Suppressor macrophage treated with lipopolysaccharide for 4 hours (primary cell): ENCODE results near the gene KIF15.
"Not testable (repeated sequence)": the region's sequence is repeated elsewhere in the genome, so short reads cannot be mapped to it uniquely, and the experiment has no call there.

Experiments used
- DNase-seq: peaks from one replicate; pipeline ENCODE4 v3.0.0-alpha.2; 2020

The KIF15 gene

DNA sequence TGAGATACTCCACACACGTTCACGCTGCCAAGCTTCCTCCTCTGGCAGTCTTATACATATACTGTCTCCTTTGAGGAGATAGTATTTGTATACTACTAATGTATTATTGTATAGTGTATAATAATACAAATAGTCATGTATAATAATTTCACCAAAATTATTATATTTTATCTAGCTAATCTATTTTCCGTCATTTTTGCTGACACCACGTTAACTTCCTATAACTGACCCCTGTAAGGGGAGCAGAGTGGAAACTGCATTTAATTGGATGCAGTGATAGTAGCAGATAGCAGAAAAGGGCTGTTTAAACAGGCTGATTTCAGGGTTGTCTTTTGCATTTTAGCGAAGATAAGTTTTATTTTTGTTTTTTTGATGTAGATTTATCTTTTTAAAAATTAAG is 69.6 kb downstream of the KIF15 start:
- DNase-seq, result no peak

DNA sequence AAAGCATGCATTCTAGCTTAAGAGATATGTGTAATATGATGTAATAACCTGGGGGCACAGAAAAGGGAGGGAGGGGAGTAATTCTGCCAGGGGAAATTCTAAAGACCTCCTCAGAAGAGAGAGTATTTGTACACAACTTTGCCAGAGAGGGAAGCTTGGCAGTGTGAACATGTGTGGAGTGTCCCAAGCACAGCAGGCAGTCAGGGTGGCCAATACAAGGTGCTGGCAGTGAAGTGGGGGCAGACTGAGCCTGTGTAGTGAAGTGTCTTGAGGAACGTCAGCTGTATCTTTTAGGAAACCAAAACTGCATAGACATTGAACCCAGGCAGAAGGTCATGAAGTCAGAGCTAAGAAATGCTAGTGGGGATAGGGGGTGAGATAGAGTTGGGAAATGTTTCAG is 70.4 kb downstream of the KIF15 start:
- no peak for DNase-seq

DNA sequence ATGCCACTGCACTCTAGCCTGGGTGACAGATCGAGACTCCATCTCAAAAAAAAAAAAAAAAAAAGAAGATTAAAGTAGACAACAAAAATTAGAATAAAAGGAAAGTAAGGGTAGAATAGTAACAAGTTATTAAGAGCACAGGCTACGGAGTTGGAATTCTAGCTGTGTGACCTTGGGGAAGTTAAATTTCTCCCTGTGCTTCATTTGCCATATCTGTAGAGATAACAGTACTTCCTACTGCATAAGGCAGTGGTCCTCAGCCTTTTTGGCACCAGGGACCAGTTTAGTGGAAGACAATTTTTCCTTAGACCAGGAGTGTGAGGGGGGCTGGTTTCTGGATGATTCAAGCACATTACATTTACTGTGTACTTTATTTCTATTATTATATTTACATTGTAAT is 71.4 kb downstream of the KIF15 start:
- DNase-seq, result no peak

GRCh38 chr3:44833394-44833793 is 71.8 kb downstream of the KIF15 start:
- no peak for DNase-seq

DNA sequence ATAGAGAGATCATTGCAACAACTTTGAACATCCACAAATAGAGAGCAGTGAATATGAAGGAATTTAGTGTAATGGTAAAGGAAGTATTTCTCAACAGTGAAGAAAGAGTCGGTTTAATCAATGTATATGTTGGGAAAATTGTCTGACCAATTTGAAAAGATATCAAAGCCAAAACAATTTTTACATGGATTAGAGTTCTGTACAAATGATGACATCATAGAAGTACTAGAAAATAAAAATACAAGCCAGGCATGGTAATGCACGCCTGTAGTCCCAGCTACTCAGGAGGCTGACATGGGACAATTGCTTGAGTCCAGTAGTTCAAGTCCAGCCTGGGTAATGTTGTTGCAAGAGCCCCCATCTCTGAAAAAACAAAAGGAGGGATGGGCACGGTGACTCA is 74.1 kb downstream of the KIF15 start:
- DNase-seq, result no peak

- DNase-seq, result no peak
Observed at GRCh38 chr3:44842376-44842775, 80.8 kb downstream of the KIF15 start.

GRCh38 chr3:44845528-44846520 is 84.2 kb downstream of the KIF15 start:
- no peak for DNase-seq

DNA sequence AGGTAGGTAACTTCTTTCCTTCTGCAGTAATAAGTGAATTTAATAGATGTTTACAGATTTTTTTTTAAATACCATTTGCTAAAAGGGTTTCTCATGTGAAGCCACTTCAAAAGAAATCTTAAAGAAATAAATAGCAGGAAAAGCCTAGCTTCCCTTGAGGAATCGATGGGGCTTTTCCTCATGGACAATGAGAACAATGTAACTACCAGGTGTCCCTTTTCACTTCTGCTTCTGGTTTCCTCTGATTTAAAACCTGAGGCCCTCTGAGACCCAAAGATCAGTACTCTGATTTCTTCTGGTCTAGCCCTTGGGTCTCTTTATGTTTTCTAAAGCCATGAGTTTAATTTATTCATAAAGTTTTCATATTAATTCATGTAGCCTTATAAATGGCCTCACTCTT is 87.0 kb downstream of the KIF15 start:
- no peak for DNase-seq

DNA sequence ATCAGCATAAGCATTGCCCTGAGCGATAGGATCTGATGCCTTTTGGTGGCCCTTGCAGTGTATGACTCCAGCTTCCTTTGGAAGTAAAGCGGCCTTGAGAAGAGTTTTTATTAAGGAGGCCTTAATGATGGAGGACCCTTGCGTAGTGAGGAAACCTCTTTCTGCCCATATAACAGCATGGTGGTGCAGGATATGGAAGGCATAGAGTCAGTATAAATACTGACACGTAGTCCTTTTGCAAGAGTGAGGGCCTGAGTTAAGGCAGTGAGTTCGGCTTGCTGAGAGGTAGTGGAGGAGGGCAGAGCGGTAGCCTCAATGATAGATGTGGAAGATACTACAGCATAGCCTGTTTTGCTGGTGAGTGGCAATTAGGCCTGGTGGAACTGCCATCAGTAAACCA is 95.1 kb downstream of the KIF15 start:
- DNase-seq, result not testable (repeated sequence)

DNA sequence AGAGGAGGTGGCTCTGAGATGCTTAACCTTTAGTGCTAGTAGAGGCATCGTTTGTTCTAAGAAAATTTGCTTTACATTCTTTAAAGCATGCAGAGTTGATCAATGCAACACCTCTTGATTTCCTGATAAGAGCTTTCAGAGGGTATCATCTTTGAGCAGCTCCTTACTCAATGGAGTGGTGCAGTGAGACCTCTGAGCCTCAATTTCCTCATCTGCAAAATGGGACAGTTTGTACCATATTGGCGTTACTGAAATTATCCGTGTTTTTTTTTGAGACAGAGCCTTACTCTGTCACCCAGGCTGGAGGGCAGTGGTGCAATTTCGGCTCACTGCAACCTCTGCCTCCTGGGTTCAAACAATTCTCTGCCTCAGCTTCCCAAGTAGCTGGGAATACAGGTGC is 98.5 kb downstream of the KIF15 start:
- no peak for DNase-seq

DNA sequence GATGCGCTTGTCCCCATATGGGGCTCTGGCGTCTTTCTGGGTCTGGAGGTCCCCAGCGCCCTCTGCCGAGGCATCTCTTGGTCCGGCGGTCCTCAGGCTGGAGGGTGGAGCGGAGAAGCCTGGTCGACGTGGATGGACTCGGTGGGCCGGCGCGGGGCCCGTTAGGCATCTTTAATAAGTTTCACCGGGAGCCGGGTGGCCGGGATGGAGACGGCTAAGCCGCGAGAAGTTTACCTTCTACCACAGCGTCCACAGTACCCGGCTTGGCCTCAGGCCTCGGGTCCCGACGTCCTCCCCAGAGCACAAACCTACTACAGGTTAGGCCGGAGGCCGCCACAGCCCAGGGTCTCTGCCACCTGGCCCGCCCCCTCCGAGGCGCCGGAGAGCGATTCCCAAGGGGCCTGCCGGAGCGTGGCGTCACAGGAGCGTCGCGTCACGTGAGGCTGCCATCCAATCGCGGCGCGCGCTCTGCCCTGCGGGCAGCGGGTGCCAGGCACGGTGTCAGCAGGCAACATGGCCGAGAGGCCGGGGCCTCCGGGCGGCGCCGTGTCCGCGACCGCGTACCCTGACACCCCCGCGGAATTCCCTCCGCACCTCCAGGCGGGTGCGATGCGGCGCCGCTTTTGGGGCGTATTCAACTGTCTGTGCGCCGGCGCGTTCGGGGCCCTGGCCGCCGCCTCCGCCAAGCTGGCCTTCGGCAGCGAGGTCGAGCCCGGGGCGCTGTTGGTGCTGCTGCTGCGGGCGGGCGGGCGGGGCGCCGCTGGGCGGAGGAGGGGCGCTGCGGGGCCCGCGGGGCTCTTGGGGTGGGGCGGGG is 100.0 kb downstream of the KIF15 start, which contains the start of gene TMEM42:
Gene TMEM42, plus strand, starts transcription at position 501 of the 814 bp plus-strand sequence. Its CDS starts 13 bp downstream, at position 514.
- peak; percentile 93 for DNase-seq

DNA sequence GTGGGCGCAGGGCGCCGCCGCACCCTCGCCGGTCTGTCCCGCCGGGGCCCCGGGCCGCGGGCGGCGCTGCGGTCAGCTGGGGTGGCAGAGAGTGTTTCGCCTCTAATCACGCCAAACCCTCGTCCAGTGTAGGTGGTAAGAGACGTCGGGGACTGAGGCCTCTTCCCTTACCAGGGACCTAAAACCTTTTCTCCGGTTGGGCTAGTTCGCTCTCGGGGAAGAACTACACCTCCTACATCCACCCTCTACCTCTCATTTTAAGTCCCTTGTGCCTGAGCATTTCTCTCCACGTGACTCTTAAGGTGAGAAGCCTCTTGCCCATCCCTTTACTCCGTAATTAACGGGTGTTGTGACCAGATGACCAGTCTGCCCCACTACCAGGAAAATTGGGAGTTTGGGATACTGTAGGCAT is 100.6 kb downstream of the KIF15 start:
- DNase-seq, result no peak

- no peak for DNase-seq
Observed at GRCh38 chr3:44865272-44866035, 103.9 kb downstream of the KIF15 start.

- no peak for DNase-seq
Observed at GRCh38 chr3:44867421-44868111, 106.0 kb downstream of the KIF15 start.

DNA sequence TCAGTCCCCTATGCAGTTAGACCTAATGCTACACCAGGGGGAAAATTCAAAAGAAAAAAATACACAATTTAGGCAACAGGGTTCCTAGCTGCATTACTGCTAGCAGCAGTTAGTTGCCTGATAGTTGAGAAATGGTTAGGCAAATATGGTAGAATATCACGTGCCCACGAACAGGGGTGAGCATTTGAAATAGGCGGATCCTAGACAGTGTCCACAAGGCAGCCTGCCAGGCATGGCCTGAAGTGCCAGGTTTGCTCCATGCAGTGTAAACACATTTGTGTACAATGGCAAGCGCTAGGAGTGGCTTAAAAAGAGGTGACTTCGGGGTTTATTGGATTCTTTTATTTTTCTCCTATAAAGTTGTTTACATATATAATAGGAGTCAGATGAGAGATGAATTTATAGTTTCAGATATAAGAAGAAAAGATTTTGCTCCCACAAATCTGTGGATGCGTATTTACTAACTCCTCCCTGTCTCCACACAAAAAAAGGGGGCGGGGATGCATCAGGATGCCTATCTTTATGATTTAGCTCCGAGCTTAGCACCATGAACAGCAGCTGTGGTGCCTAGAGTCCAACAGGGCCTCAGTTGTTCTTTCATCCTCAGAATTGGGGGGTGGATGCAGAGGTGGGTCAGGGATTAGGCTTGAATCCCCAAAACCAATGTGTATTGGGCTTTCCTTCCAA is 108.9 kb downstream of the KIF15 start:
- no peak for DNase-seq

GRCh38 chr3:44874308-44874707 is 112.7 kb downstream of the KIF15 start, which contains the start of gene TGM4:
TSS of gene TGM4 (plus strand) at chr3:44874608. CDS start at chr3:44874679, 71 bp downstream.
- DNase-seq, result no peak

DNA sequence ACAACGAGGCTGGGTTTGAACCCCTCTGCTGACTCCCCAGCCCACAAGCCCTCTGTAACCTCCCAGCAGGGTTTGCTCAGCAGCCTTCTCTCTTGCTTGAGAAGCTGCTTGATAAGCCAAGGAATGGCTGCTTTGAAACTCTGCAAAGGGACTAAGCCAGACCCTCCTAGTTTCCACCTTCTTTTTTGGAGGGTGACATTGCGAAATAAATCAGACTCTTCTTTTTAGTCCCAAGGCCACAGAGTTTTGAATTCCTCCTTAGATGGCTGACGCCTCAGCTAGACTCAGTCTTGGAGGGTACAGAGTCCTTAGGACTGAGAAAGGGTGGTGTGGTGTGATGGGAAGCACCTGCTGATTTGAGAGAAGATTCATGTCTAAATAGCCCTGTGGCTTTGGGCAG is 114.0 kb downstream of the KIF15 start:
- no peak for DNase-seq

GRCh38 chr3:44877333-44877732 is 115.7 kb downstream of the KIF15 start:
- no peak for DNase-seq

GRCh38 chr3:44880284-44880683 is 118.7 kb downstream of the KIF15 start:
- no peak for DNase-seq

GRCh38 chr3:44883213-44883955 is 121.8 kb downstream of the KIF15 start:
- no peak for DNase-seq

- no peak for DNase-seq
Observed at GRCh38 chr3:44883999-44884431, 122.4 kb downstream of the KIF15 start.
